KMS-11 (cell line): ENCODE results near the gene CELF4.

Source experiments
- H2AFZ ChIP-seq: fragments of 200-600 bp; sonication (generic); 2 replicates; pipeline ENCODE4 v1.6.1; 2016; ENCODE audit warnings: antibody characterized with exemption, mixed run types, low read depth
- H3K27ac ChIP-seq: fragments of 200-600 bp; sonication (generic); 2 replicates; pipeline ENCODE4 v1.6.1; 2016; ENCODE audit warnings: mild to moderate bottlenecking, mixed run types
- H3K27me3 ChIP-seq: fragments of 200-600 bp; sonication (generic); 2 replicates; pipeline ENCODE4 v1.6.1; 2017; ENCODE audit warnings: mild to moderate bottlenecking, low read depth, mixed run types, moderate library complexity; ENCODE audit not compliant: insufficient read depth
- H3K36me3 ChIP-seq: fragments of 200-600 bp; sonication (generic); 2 replicates; pipeline ENCODE4 v1.6.1; 2017; ENCODE audit warnings: mild to moderate bottlenecking, mixed run types; ENCODE audit not compliant: insufficient read depth
- H3K4me1 ChIP-seq: fragments of 200-600 bp; sonication (generic); 2 replicates; pipeline ENCODE4 v1.6.1; 2016; ENCODE audit warnings: mild to moderate bottlenecking, low read depth, mixed run types; ENCODE audit not compliant: poor library complexity, severe bottlenecking
- H3K4me2 ChIP-seq: fragments of 200-600 bp; sonication (generic); 2 replicates; pipeline ENCODE4 v1.7.0; 2016; ENCODE audit warnings: mild to moderate bottlenecking, mixed run types
- H3K4me3 ChIP-seq: fragments of 200-600 bp; sonication (generic); IDR thresholded peaks from 2 replicates; pipeline ENCODE4 v1.6.1; 2017; ENCODE audit warnings: low read depth, low read length, mixed read lengths; ENCODE audit not compliant: insufficient read depth
- H3K79me2 ChIP-seq: fragments of 200-600 bp; sonication (generic); 2 replicates; pipeline ENCODE4 v1.6.1; 2016; ENCODE audit warnings: low read depth, mixed run types; ENCODE audit not compliant: insufficient read depth
- H3K9ac ChIP-seq: fragments of 200-600 bp; sonication (generic); 2 replicates; pipeline ENCODE4 v1.6.1; 2016; ENCODE audit warnings: mild to moderate bottlenecking, mixed run types
- H4K20me1 ChIP-seq: fragments of 200-600 bp; sonication (generic); 2 replicates; pipeline ENCODE4 v1.6.1; 2016; ENCODE audit warnings: mild to moderate bottlenecking, mixed run types; ENCODE audit not compliant: insufficient read depth
- CTCF ChIP-seq: fragments of 200-600 bp; sonication (generic); conservative IDR thresholded peaks from 2 replicates; pipeline ENCODE4 v1.6.1; 2017; ENCODE audit warnings: low read depth, mild to moderate bottlenecking, antibody characterized with exemption, low read length, moderate library complexity, mixed read lengths

CELF4 gene

GRCh38 chr18:37297106-37297505 is 268.5 kb downstream of the CELF4 start:
- Histone ChIP-seq H4K20me1 (no peaks in the 10 kb centered on the region), H3K36me3 (no peaks in the 10 kb centered on the region), H3K27me3 (no peaks in the 10 kb centered on the region), H3K27ac (no peak overlapping the region), H3K4me1 (no peaks in the 10 kb centered on the region), H3K9ac (no peak overlapping the region), H2AFZ (no peak overlapping the region), H3K79me2 (no peaks in the 10 kb centered on the region), H3K4me3 (no peak overlapping the region), H3K4me2 (no peak overlapping the region)
- no peak for TF ChIP-seq CTCF

- no peak overlapping the region for H3K4me3 ChIP-seq
- H3K9ac ChIP-seq = no peak overlapping the region
- H4K20me1 ChIP-seq = no peaks in the 10 kb centered on the region
- H3K27me3 ChIP-seq = no peaks in the 10 kb centered on the region
- TF ChIP-seq CTCF = no peak
- no peaks in the 10 kb centered on the region for H3K36me3 ChIP-seq
- no peak overlapping the region for H3K4me2 ChIP-seq
- no peaks in the 10 kb centered on the region for H3K4me1 ChIP-seq
- no peak overlapping the region for H2AFZ ChIP-seq
- H3K79me2 ChIP-seq = no peaks in the 10 kb centered on the region
- no peak overlapping the region for H3K27ac ChIP-seq
These were observed 270.6 kb downstream of the CELF4 start for GRCh38 chr18:37294951-37295350.

- H3K4me3 ChIP-seq = no peak overlapping the region
- H3K27me3 ChIP-seq = no peaks in the 10 kb centered on the region
- no peak for TF ChIP-seq CTCF
- no peak overlapping the region for H2AFZ ChIP-seq
- H3K79me2 ChIP-seq = no peaks in the 10 kb centered on the region
- no peaks in the 10 kb centered on the region for H4K20me1 ChIP-seq
- H3K27ac ChIP-seq = no peak overlapping the region
- no peak overlapping the region for H3K4me2 ChIP-seq
- H3K4me1 ChIP-seq = no peaks in the 10 kb centered on the region
- H3K36me3 ChIP-seq = no peaks in the 10 kb centered on the region
- no peak overlapping the region for H3K9ac ChIP-seq
These were observed 272.2 kb downstream of the CELF4 start for GRCh38 chr18:37293359-37293758.

- no peaks in the 10 kb centered on the region for H3K4me1 ChIP-seq
- H3K4me3 ChIP-seq = no peak overlapping the region
- no peak overlapping the region for H2AFZ ChIP-seq
- no peaks in the 10 kb centered on the region for H3K36me3 ChIP-seq
- no peaks in the 10 kb centered on the region for H3K79me2 ChIP-seq
- no peak overlapping the region for H3K9ac ChIP-seq
- no peak for TF ChIP-seq CTCF
- H4K20me1 ChIP-seq = no peaks in the 10 kb centered on the region
- H3K4me2 ChIP-seq = no peak overlapping the region
- no peak overlapping the region for H3K27ac ChIP-seq
- H3K27me3 ChIP-seq = no peaks in the 10 kb centered on the region
These were observed 276.2 kb downstream of the CELF4 start for GRCh38 chr18:37289423-37289822.

GRCh38 chr18:37287601-37288000 is 278.0 kb downstream of the CELF4 start:
- Histone ChIP-seq H3K27me3 (no peaks in the 10 kb centered on the region), H3K4me2 (no peak overlapping the region), H3K9ac (no peak overlapping the region), H3K27ac (no peak overlapping the region), H3K36me3 (no peaks in the 10 kb centered on the region), H3K4me1 (no peaks in the 10 kb centered on the region), H2AFZ (no peak overlapping the region), H3K79me2 (no peaks in the 10 kb centered on the region), H4K20me1 (no peaks in the 10 kb centered on the region), H3K4me3 (no peak overlapping the region)
- no peak for TF ChIP-seq CTCF
